NCI-H128 (cell line): ENCODE measurements around the gene MTMR3.

Source experiments
- DNase-seq: peaks from one replicate; lab custom pipeline; 2025; ENCODE audit not compliant: unreplicated experiment; lab: John Stamatoyannopoulos, UW

MTMR3 gene

GRCh38 chr22:29867851-29868250 lies 15.1 kb upstream of the MTMR3 start:
- no peak for DNase-seq

- no peak for DNase-seq
Measured at GRCh38 chr22:29870574-29870973, 12.4 kb upstream of the MTMR3 start.

GRCh38 chr22:29871684-29872083 lies 11.3 kb upstream of the MTMR3 start:
- DNase-seq, result no peak

- DNase-seq, result no peak
Measured at GRCh38 chr22:29872144-29872893, 10.7 kb upstream of the MTMR3 start.

- no peak for DNase-seq
Measured at GRCh38 chr22:29872989-29873388, 10.0 kb upstream of the MTMR3 start.

GRCh38 chr22:29873943-29874342 lies 9.0 kb upstream of the MTMR3 start:
- no peak for DNase-seq

GRCh38 chr22:29877620-29878019 lies 5.4 kb upstream of the MTMR3 start:
- DNase-seq, result no peak

- DNase-seq, result no peak
Measured at GRCh38 chr22:29879753-29880152, 3.2 kb upstream of the MTMR3 start.

- DNase-seq, result no peak
Measured at GRCh38 chr22:29882716-29883044, 294 bp upstream of the MTMR3 start.

GRCh38 chr22:29883775-29884097 lies 762 bp downstream of the MTMR3 start:
- DNase-seq, result no peak

- no peak for DNase-seq
Measured at GRCh38 chr22:29885610-29886009, 2.6 kb downstream of the MTMR3 start.

GRCh38 chr22:29886596-29886995 lies 3.6 kb downstream of the MTMR3 start:
- no peak for DNase-seq

GRCh38 chr22:29887358-29887757 lies 4.4 kb downstream of the MTMR3 start:
- DNase-seq, result no peak

GRCh38 chr22:29890760-29891159 lies 7.8 kb downstream of the MTMR3 start:
- DNase-seq, result no peak

GRCh38 chr22:29892315-29893156 lies 9.6 kb downstream of the MTMR3 start:
- DNase-seq, result no peak

- DNase-seq, result no peak
Measured at GRCh38 chr22:29901354-29901753, 18.4 kb downstream of the MTMR3 start.

GRCh38 chr22:29903371-29903770 lies 20.4 kb downstream of the MTMR3 start:
- DNase-seq, result no peak

- no peak for DNase-seq
Measured at GRCh38 chr22:29904020-29904419, 21.0 kb downstream of the MTMR3 start.

- peak; percentile 8 for DNase-seq
Measured at GRCh38 chr22:29907753-29908515, 25.0 kb downstream of the MTMR3 start.

- no peak for DNase-seq
Measured at GRCh38 chr22:29912141-29912540, 29.2 kb downstream of the MTMR3 start.

GRCh38 chr22:29912605-29913398 lies 29.8 kb downstream of the MTMR3 start:
- DNase-seq, result no peak
